ENCODE measurements around the gene NRSN1.
A peak's percentile ranks its signal among the peaks of the same experiment; 100 is the strongest.

The NRSN1 gene

GRCh38 chr6:24110417-24110816, 15.6 kb upstream of the NRSN1 start:
- TF ChIP-seq CTCF (IDR thresholded peaks at IDR 0.05; ENCODE audit: insufficient read depth, low read depth, low read length, missing control alignments) = no peak
- no peak for DNase-seq (ENCODE audit: low read depth)
- H3K4me3 ChIP-seq (ENCODE audit: low read depth, low read length) = no peak overlapping the region

GRCh38 chr6:24113891-24114290, 12.1 kb upstream of the NRSN1 start:
- no peak for DNase-seq (ENCODE audit: low read depth)
- no peak overlapping the region for H3K4me3 ChIP-seq (ENCODE audit: low read depth, low read length)
- TF ChIP-seq CTCF (IDR thresholded peaks at IDR 0.05; ENCODE audit: insufficient read depth, low read depth, low read length, missing control alignments) = no peak

- H3K4me3 ChIP-seq (ENCODE audit: low read depth, low read length) = no peak overlapping the region
- no peak for DNase-seq (ENCODE audit: low read depth)
- TF ChIP-seq CTCF (IDR thresholded peaks at IDR 0.05; ENCODE audit: insufficient read depth, low read depth, low read length, missing control alignments) = no peak
These were observed 9.0 kb upstream of the NRSN1 start for GRCh38 chr6:24117021-24117420.

GRCh38 chr6:24122139-24122538, 3.9 kb upstream of the NRSN1 start:
- no peak for TF ChIP-seq CTCF (IDR thresholded peaks at IDR 0.05; ENCODE audit: insufficient read depth, low read depth, low read length, missing control alignments)
- DNase-seq (ENCODE audit: low read depth) = no peak
- no peak overlapping the region for H3K4me3 ChIP-seq (ENCODE audit: low read depth, low read length)

- no peak for TF ChIP-seq CTCF (IDR thresholded peaks at IDR 0.05; ENCODE audit: insufficient read depth, low read depth, low read length, missing control alignments)
- no peak overlapping the region for H3K4me3 ChIP-seq (ENCODE audit: low read depth, low read length)
- peak; percentile 53 for DNase-seq (ENCODE audit: low read depth)
These were observed 674 bp downstream of the NRSN1 start for GRCh38 chr6:24126586-24127192.

GRCh38 chr6:24127316-24127715, 1.3 kb downstream of the NRSN1 start:
- H3K4me3 ChIP-seq (ENCODE audit: low read depth, low read length) = no peak overlapping the region
- TF ChIP-seq CTCF (IDR thresholded peaks at IDR 0.05; ENCODE audit: insufficient read depth, low read depth, low read length, missing control alignments) = no peak
- DNase-seq (ENCODE audit: low read depth) = no peak

- no peak overlapping the region for H3K4me3 ChIP-seq (ENCODE audit: low read depth, low read length)
- no peak for DNase-seq (ENCODE audit: low read depth)
- TF ChIP-seq CTCF (IDR thresholded peaks at IDR 0.05; ENCODE audit: insufficient read depth, low read depth, low read length, missing control alignments) = no peak
These were observed 5.7 kb downstream of the NRSN1 start for GRCh38 chr6:24131751-24132150.
